NT2/D1 (cell line): ENCODE results near the gene EMD.

Experiments used
- YY1 ChIP-seq: IDR thresholded peaks from 2 replicates; pipeline ENCODE4 v1.6.1; 2011; ENCODE audit not compliant: insufficient read length, insufficient read depth
- ZNF274 ChIP-seq: IDR thresholded peaks from 2 replicates; pipeline ENCODE4 v1.6.1; 2011; ENCODE audit warnings: mild to moderate bottlenecking, low read depth, low read length

- no peak for TF ChIP-seq YY1
- TF ChIP-seq ZNF274, result no peak
Measured at GRCh38 chrX:154374313-154375155, 4.6 kb upstream of the EMD start, which contains the start of gene FLNA.
